ENCODE measurements around the gene TBXT. TPM values are rescaled to one million over a fixed set of nuclear protein-coding genes. Genes with fewer than 3 reads are reported as not detected.

The TBXT gene
- total RNA-seq, 4 donors from 2014 or later, result not detected

GRCh38 chr6:166204852-166205650 is 37.4 kb upstream of the TBXT start:
- DNase-seq (ENCODE audit: low spot score in 2 of 2), result no peak
- Histone ChIP-seq H3K36me3 (no peaks in the 10 kb centered on the region), H3K9me3 (no peaks in the 10 kb centered on the region), H3K27ac (no peak overlapping the region), H3K4me1 (no peaks in the 10 kb centered on the region), H3K27me3 (no peaks in the 10 kb centered on the region), H3K4me3 (no peak overlapping the region)
- TF ChIP-seq CTCF (IDR thresholded peaks at IDR 0.05) (no peak), POLR2A (IDR thresholded peaks at IDR 0.05) (no peak), EP300 (IDR thresholded peaks at IDR 0.05) (no peak), POLR2AphosphoS5 (IDR thresholded peaks at IDR 0.05) (no peak)
- 92% methylated on average over 17 of the region's 17 CpGs for WGBS

- 73% methylated on average over 14 of the region's 14 CpGs for WGBS
- TF ChIP-seq CTCF (IDR thresholded peaks at IDR 0.05) (no peak), POLR2A (IDR thresholded peaks at IDR 0.05) (no peak), EP300 (IDR thresholded peaks at IDR 0.05) (no peak), POLR2AphosphoS5 (IDR thresholded peaks at IDR 0.05) (no peak)
- no peaks in the 10 kb centered on the region for H3K4me1 ChIP-seq
- no peaks in the 10 kb centered on the region for H3K9me3 ChIP-seq
- H3K27ac ChIP-seq, result no peak overlapping the region
- no peaks in the 10 kb centered on the region for H3K27me3 ChIP-seq
- no peak overlapping the region for H3K4me3 ChIP-seq
- DNase-seq (ENCODE audit: low spot score in 2 of 2), result no peak
- no peaks in the 10 kb centered on the region for H3K36me3 ChIP-seq
Measured at GRCh38 chr6:166203641-166204222, 36.1 kb upstream of the TBXT start.

GRCh38 chr6:166203003-166203640 is 35.5 kb upstream of the TBXT start:
- DNase-seq (ENCODE audit: low spot score in 2 of 2), result no peak
- Histone ChIP-seq H3K4me3 (no peak overlapping the region), H3K27ac (no peak overlapping the region), H3K4me1 (no peaks in the 10 kb centered on the region), H3K27me3 (no peaks in the 10 kb centered on the region), H3K36me3 (no peaks in the 10 kb centered on the region), H3K9me3 (no peaks in the 10 kb centered on the region)
- no peak for TF ChIP-seq CTCF (IDR thresholded peaks at IDR 0.05)
- TF ChIP-seq POLR2AphosphoS5 (IDR thresholded peaks at IDR 0.05), result no peak
- no peak for TF ChIP-seq EP300 (IDR thresholded peaks at IDR 0.05)
- TF ChIP-seq POLR2A (IDR thresholded peaks at IDR 0.05), result no peak
- WGBS, result 81% methylated on average over 9 of the region's 9 CpGs

- no peak for DNase-seq (ENCODE audit: low spot score in 2 of 2)
- no peaks in the 10 kb centered on the region for H3K36me3 ChIP-seq
- TF ChIP-seq EP300 (IDR thresholded peaks at IDR 0.05), result no peak
- no peak for TF ChIP-seq POLR2A (IDR thresholded peaks at IDR 0.05)
- TF ChIP-seq CTCF (IDR thresholded peaks at IDR 0.05), result no peak
- no peak for TF ChIP-seq POLR2AphosphoS5 (IDR thresholded peaks at IDR 0.05)
Measured at GRCh38 chr6:166202321-166202733, 34.7 kb upstream of the TBXT start.

GRCh38 chr6:166201878-166202277 is 34.2 kb upstream of the TBXT start:
- no peaks in the 10 kb centered on the region for H3K9me3 ChIP-seq
- no peak for TF ChIP-seq CTCF (IDR thresholded peaks at IDR 0.05)
- no peak for TF ChIP-seq POLR2A (IDR thresholded peaks at IDR 0.05)
- no peak for TF ChIP-seq EP300 (IDR thresholded peaks at IDR 0.05)
- TF ChIP-seq POLR2AphosphoS5 (IDR thresholded peaks at IDR 0.05), result no peak
- no peak overlapping the region for H3K4me3 ChIP-seq
- H3K27ac ChIP-seq, result no peak overlapping the region
- no peaks in the 10 kb centered on the region for H3K27me3 ChIP-seq
- WGBS, result 67% methylated on average over 2 of the region's 2 CpGs
- H3K36me3 ChIP-seq, result no peaks in the 10 kb centered on the region
- no peak for DNase-seq (ENCODE audit: low spot score in 2 of 2)
- no peaks in the 10 kb centered on the region for H3K4me1 ChIP-seq

More at GRCh38 chr6:166202321-166202733, 34.7 kb upstream of the TBXT start:
- H3K4me1 ChIP-seq, result no peaks in the 10 kb centered on the region
- H3K9me3 ChIP-seq, result no peaks in the 10 kb centered on the region
- H3K27me3 ChIP-seq, result no peaks in the 10 kb centered on the region
- H3K27ac ChIP-seq, result no peak overlapping the region
- no peak overlapping the region for H3K4me3 ChIP-seq
- 52% methylated on average over 9 of the region's 9 CpGs for WGBS

Measured in suprapubic skin (tissue), 4 donors.